Activated CD4-positive, alpha-beta T cell treated with anti-CD3 and anti-CD28 coated beads, Interleukin-2, Interleukin-6, amounts not matched to agents 100 ng/mL and 50 ng/mL, durations not matched to agents 16 hours and 8 hours (primary cell): ENCODE results near the gene EGR4.

Source experiments
- DNase-seq: peaks from one replicate; pipeline ENCODE4 v3.0.0-alpha.2; 2020

EGR4 gene

GRCh38 chr2:73244580-73244979 lies 48.8 kb downstream of the EGR4 start:
- DNase-seq = peak; percentile 48

- no peak for DNase-seq
Measured at GRCh38 chr2:73243884-73244570, 49.3 kb downstream of the EGR4 start.
